Thyroid gland (tissue), 4 donors: ENCODE data around the gene CNMD. TPM values are rescaled to one million over a fixed set of nuclear protein-coding genes. Genes with fewer than 3 reads are reported as not detected.

ENCODE experiments used
- DNase-seq, 2 donors: peaks; one replicate each; pipeline ENCODE4 v3.0.0-alpha.2; 2019
- H3K27ac ChIP-seq, 3 donors: fragments of 200-600 bp; sonication (generic); 1 replicate in 2 of 3; 2 replicates in 1 of 3; pipeline ENCODE4 v1.5.1; 2016 to 2019; ENCODE audit warnings: mild to moderate bottlenecking in 1 of 3, moderate library complexity in 1 of 3
- H3K27me3 ChIP-seq: fragments of 200-600 bp; sonication (generic); one replicate; pipeline ENCODE4 v1.5.1; 2019
- H3K36me3 ChIP-seq, 2 donors: fragments of 200-600 bp; sonication (generic); one replicate each; pipeline ENCODE4 v1.5.1; 2016 to 2019
- H3K4me1 ChIP-seq, 2 donors: fragments of 200-600 bp; sonication (generic); one replicate each; pipeline ENCODE4 v1.5.1; 2017 to 2019
- H3K4me3 ChIP-seq, 3 donors: fragments of 200-600 bp; sonication (generic); replicated peaks in 1 of 3; 1 replicate in 2 of 3; 2 replicates in 1 of 3; pipeline ENCODE4 v1.5.1; 2016; ENCODE audit warnings: mild to moderate bottlenecking in 1 of 3
- H3K9me3 ChIP-seq: fragments of 200-600 bp; sonication (generic); one replicate; pipeline ENCODE4 v1.5.1; 2017
- POLR2A ChIP-seq, 2 donors: fragments of 450-650 bp; IDR thresholded peaks; one replicate each; pipeline ENCODE4 v1.6.1; 2017; ENCODE audit warnings: antibody characterized with exemption in 2 of 2, mild to moderate bottlenecking in 2 of 2, moderate library complexity in 1 of 2
- WGBS, 2 donors: methylation state at CpG; one replicate each; pipeline ENCODE4 v1.1.5; 2017; 5-methylcytosine and 5-hydroxymethylcytosine counted together
- intact Hi-C: fragments of 100-400 bp; cut with DNase I; formaldehyde crosslinking; loops from one replicate; pipeline ENCODE4 v1.15.1; 2023
- total RNA-seq, 4 donors: library from RNA; depleted of rRNA; stranded (reverse); fragments of >200 nt; gene quantifications; one replicate each; pipeline ENCODE4 v1.2.3, GENCODE V29; 2016
- TF ChIP-seq, protein P1 (sequence below), 6 experiments: fragments of 200-600 bp in 3 of 6; fragments of 450-650 bp in 3 of 6; sonication (generic) in 3 of 6; IDR thresholded peaks; one replicate each; pipeline ENCODE4 v1.5.1; 2016 to 2019; ENCODE audit warnings: antibody characterized with exemption in 6 of 6, mild to moderate bottlenecking in 2 of 6, inconsistent platforms in 1 of 6, moderate library complexity in 1 of 6

Gene CNMD
- total RNA-seq, 4 donors from 2014 or later: 0.40 to 2.5 (median 0.85) TPM

DNA sequence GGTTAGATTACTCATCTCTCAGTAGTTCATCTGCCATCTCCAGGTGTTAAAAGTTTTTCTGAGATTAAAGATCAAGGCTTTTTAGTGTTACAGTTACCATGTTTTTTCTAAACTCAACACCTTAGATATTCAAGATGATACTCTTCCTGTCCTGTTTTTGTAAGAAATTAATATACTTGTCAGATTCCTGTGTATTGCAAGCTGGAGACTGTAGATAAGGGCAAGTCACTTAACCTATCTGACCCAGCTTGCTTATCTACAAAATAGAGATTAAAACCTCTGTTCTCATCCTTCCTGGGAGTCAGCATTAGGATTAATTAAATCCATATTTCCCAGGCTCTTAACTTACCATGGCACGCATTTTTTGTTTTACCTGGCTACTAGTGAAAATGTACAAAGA lies 61.8 kb downstream of the CNMD start:
- no peak for DNase-seq
- Histone ChIP-seq H3K27ac (no peak overlapping the region), H3K36me3 (peaks cover 7 to 16% of the 10 kb centered on the region in 2 donors), H3K4me1 (no peaks in the 10 kb centered on the region), H3K9me3 (no peaks in the 10 kb centered on the region), H3K27me3 (no peaks in the 10 kb centered on the region), H3K4me3 (no peak overlapping the region)
- TF ChIP-seq POLR2A (IDR thresholded peaks at IDR 0.05): no peak
- TF ChIP-seq, protein P1, sequence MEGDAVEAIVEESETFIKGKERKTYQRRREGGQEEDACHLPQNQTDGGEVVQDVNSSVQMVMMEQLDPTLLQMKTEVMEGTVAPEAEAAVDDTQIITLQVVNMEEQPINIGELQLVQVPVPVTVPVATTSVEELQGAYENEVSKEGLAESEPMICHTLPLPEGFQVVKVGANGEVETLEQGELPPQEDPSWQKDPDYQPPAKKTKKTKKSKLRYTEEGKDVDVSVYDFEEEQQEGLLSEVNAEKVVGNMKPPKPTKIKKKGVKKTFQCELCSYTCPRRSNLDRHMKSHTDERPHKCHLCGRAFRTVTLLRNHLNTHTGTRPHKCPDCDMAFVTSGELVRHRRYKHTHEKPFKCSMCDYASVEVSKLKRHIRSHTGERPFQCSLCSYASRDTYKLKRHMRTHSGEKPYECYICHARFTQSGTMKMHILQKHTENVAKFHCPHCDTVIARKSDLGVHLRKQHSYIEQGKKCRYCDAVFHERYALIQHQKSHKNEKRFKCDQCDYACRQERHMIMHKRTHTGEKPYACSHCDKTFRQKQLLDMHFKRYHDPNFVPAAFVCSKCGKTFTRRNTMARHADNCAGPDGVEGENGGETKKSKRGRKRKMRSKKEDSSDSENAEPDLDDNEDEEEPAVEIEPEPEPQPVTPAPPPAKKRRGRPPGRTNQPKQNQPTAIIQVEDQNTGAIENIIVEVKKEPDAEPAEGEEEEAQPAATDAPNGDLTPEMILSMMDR (IDR thresholded peaks at IDR 0.05): no peak
- WGBS, 2 donors: 95 to 96% methylated on average over 1 of the region's 1 CpG
- intact Hi-C loops: no loop called here

GRCh38 chr13:52673465-52673864 lies 66.2 kb downstream of the CNMD start:
- Histone ChIP-seq H3K4me3 (no peak overlapping the region), H3K36me3 (peaks cover under 1 to 3% of the 10 kb centered on the region in 2 donors), H3K4me1 (no peaks in the 10 kb centered on the region), H3K27ac (no peak overlapping the region), H3K27me3 (no peaks in the 10 kb centered on the region), H3K9me3 (no peaks in the 10 kb centered on the region)
- no peak for DNase-seq
- no peak for TF ChIP-seq POLR2A (IDR thresholded peaks at IDR 0.05)
- TF ChIP-seq, protein P1 (IDR thresholded peaks at IDR 0.05): no peak
- intact Hi-C loops: no loop called here
- 92 to 97% methylated on average over 1 of the region's 1 CpG for WGBS, 2 donors

DNA sequence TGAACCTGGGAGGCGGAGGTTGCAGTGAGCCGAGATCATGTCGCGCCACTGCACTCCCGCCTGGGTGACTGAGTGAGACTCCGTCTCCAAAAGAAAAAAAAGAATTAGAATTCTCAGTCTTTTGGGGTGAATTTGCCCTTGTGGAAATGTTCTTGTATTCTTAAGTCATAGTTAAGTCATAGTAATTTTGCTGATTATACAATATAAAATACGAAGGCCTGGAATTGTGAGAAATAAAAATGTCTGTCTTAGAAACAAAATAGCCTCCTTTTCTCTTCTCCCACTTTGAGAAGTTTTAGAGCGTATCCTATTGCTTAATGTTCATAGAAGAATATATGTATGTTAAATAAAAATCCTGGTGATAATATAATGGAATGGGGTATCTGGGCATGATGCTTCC lies 68.9 kb downstream of the CNMD start:
- Histone ChIP-seq H3K4me3 (no peak overlapping the region), H3K9me3 (no peaks in the 10 kb centered on the region), H3K4me1 (no peaks in the 10 kb centered on the region), H3K27ac (no peak overlapping the region), H3K27me3 (no peaks in the 10 kb centered on the region), H3K36me3 (peaks cover 11 to 19% of the 10 kb centered on the region in 2 donors)
- intact Hi-C loops: no loop called here
- TF ChIP-seq POLR2A (IDR thresholded peaks at IDR 0.05): no peak
- TF ChIP-seq, protein P1 (IDR thresholded peaks at IDR 0.05): no peak
- no peak for DNase-seq
- 92 to 97% methylated on average over 8 of the region's 8 CpGs for WGBS, 2 donors

- DNase-seq: no peak
- TF ChIP-seq, protein P1 (IDR thresholded peaks at IDR 0.05): no peak
- no peak for TF ChIP-seq POLR2A (IDR thresholded peaks at IDR 0.05)
- H3K9me3 ChIP-seq: no peaks in the 10 kb centered on the region
- peaks cover 11 to 19% of the 10 kb centered on the region in 2 donors for H3K36me3 ChIP-seq
- H3K4me3 ChIP-seq: no peak overlapping the region
- no peak overlapping the region for H3K27ac ChIP-seq
- H3K4me1 ChIP-seq: no peaks in the 10 kb centered on the region
- WGBS, 2 donors: 79 to 80% methylated on average over 2 of the region's 2 CpGs
- H3K27me3 ChIP-seq: no peaks in the 10 kb centered on the region
- intact Hi-C loops: loop anchor here (10.0 kb wide), 1 partner anchor 175 kb away; the partner anchor contains the start of gene PCDH8
Measured at GRCh38 chr13:52669677-52670076, 69.9 kb downstream of the CNMD start.

GRCh38 chr13:52665325-52665724 lies 74.3 kb downstream of the CNMD start:
- H3K4me3 ChIP-seq: no peak overlapping the region
- intact Hi-C loops: loop anchor here (10.0 kb wide), 1 partner anchor 179 kb away; the partner anchor contains the start of gene PCDH8
- H3K4me1 ChIP-seq: no peaks in the 10 kb centered on the region
- no peaks in the 10 kb centered on the region for H3K27me3 ChIP-seq
- TF ChIP-seq, protein P1 (IDR thresholded peaks at IDR 0.05): peak in 3 of 6 experiments; percentile 45 to 65 (median 47)
- TF ChIP-seq POLR2A (IDR thresholded peaks at IDR 0.05): no peak
- H3K9me3 ChIP-seq: no peaks in the 10 kb centered on the region
- DNase-seq: no peak
- no peak overlapping the region for H3K27ac ChIP-seq
- H3K36me3 ChIP-seq: peaks cover 13 to 41% of the 10 kb centered on the region in 2 donors
